Daoy (cell line): Measurements from ENCODE around the gene CNNM4. TPM values are rescaled to one million over a fixed set of nuclear protein-coding genes. Genes with fewer than 3 reads are reported as not detected.
"Not testable (repeated sequence)": the region's sequence is repeated elsewhere in the genome, so short reads cannot be mapped to it uniquely, and the experiment has no call there.

ENCODE experiments used
- DNase-seq: peaks from one replicate; pipeline ENCODE4 v3.0.0-alpha.2; 2015; ENCODE audit warnings: low read depth
- total RNA-seq: library from RNA; depleted of rRNA; stranded (reverse); fragments of >200 nt; shearing (Covaris generic); gene quantifications from 2 replicates; pipeline ENCODE4 v1.2.3, GENCODE V29; 2014

The CNNM4 gene
- total RNA-seq, 1 experiment from 2014 or later: 2.6 TPM

DNA sequence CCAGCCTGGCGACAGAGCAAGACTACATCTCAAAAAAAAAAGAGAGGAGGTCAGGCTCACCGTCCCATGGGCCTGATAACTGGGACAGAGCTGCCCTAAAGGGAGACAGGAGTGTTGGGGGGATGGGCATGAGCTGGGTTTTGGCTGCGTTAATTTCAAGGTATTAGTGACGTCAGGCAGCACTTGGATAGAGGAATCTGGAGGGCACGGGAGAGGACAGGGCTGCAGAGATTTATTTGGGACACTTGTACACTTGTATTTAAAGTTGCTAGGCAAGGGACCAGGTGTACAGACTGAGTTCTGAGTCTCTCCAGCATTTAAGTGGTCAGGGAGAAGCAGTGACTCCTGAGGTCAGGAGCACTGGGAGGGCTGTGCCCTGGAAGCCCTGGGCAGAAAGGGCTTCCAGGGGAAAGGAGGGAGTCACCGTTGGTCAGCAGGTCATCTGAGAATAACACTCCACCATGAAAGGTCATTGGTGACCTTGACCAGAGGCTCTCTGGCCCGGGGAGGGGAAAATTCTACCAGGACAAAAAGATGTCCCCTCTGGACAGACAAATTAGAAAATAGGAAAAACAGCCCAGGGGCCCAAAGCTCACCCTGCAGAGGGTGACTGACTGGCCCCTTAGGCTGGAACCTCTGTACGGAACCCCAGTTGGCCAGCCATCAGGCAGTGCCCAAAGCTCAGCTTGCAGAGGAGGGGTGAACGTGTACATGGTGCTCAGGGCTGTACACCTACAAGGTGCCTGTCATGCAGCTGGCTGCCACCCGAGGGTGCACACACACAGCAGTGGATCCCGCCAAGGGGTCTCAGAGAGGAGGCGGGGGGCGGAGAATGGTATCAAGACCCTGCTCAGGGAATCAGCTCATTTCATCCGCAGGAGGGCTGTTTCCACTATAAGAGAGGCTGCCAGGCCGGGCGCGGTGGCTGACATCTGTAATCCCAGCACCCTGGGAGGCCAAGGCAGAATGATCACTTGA is 32.4 kb downstream of the CNNM4 start:
- no peak for DNase-seq

- DNase-seq: no peak
These were observed 34.4 kb downstream of the CNNM4 start for GRCh38 chr2:96795076-96795475.

DNA sequence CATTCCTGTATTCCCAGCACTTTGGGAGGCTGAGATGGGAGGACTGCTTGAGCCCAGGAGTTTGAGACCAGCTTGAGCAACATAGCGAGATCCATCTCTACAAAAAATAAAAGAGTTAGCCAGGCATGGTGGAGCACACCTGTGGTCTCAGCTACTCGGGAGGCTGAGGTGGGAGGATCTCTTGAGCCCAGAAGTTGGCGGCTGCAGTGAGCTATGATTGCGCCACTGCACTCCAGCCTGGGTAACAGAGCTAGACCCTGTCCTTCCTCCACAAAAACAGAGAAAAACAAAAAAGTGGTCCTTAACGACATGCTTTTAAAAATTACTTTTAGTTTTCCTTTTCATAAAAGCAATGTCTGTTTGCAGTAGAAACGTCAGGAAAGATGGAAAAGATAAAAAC is 35.8 kb downstream of the CNNM4 start:
- not testable (repeated sequence) for DNase-seq

- DNase-seq: no peak
These were observed 36.4 kb downstream of the CNNM4 start for GRCh38 chr2:96797066-96797625.

DNA sequence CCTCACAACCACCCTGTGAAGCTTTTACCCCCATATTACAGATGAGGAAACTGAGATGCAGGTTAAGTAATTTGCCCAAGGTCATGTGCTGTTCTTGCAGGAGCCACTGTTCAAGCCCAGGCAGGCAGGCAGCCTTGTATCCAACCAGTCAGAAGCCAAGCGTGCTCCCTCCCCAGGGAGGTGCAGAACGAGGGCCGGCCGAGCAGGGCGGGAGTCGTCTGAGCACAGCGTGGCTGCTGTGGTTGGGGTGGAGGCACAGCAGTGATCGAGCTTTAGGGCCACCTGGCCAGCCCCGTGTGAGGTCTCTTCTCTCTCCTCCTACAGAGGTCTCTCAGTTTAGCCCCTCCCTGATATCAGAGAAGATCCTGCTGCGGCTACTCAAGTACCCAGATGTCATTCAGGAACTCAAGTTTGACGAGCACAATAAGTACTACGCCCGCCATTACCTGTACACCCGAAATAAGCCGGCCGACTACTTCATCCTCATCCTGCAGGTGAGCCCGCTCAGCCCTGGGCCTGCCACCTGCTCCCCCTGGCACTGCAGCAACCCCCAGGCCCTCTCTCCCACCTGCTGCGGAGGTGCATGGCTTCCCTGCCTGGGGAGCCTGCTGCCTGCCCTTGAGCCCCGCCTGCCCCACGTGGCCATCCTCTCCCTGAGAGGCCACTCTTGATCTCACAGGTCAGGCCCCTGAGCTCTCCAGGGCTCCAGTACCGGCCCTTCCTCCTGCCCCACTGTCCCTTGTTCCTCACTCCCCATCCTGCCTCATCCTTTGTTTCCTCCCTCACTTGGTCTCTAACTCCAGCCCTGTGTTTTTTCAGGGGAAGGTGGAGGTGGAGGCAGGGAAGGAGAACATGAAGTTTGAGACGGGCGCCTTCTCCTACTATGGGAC is 38.3 kb downstream of the CNNM4 start:
- DNase-seq: no peak

DNA sequence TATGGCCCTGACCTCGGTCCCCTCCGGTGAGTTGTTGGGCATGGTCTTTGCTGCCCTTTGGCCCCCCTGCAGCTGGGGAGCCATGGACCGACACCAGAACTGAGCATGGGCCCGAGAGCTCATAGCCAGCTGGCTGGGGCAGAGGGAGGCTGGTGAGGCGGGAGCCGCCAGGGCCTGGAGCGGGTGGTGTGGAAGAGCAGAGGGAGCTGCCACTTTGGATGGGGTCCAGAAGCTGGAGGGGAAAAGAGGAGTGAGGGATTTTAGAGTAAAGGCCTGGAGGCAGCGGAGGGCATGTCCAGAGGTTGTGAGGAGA is 38.9 kb downstream of the CNNM4 start:
- DNase-seq: no peak

GRCh38 chr2:96800061-96801004 is 39.6 kb downstream of the CNNM4 start:
- DNase-seq: no peak

DNA sequence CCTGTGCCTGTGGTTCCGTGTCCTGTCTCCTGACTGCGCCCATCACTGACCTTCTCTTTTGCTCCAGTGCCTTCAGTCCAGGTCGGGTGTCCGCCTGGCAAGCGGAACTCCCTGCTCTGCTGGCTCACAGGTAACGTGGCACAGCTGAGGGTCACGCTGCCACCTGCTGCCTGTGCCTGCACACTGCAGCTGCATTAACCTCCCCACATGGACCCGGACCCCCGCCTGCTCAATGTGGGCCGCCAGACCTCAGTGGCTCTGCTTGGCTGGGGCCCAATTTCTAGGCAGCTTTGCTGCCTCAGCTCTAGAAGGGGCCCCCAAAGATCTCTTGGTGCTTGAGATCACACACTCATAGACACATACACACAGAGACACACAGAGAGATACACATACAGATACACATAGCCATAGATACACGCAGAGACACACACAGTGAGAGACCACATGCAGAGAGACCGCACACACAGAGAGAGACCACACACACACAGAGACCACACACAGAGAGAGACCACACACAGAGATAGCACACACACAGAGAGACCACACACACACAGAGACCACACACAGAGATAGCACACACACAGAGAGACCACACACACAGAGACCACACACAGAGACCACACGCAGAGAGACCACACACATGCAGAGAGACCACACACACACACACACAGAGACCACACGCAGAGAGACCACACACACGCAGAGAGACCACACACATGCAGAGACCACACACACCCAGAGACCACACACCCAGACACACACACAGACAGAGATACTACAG is 40.5 kb downstream of the CNNM4 start:
- peak; percentile 75 for DNase-seq

DNA sequence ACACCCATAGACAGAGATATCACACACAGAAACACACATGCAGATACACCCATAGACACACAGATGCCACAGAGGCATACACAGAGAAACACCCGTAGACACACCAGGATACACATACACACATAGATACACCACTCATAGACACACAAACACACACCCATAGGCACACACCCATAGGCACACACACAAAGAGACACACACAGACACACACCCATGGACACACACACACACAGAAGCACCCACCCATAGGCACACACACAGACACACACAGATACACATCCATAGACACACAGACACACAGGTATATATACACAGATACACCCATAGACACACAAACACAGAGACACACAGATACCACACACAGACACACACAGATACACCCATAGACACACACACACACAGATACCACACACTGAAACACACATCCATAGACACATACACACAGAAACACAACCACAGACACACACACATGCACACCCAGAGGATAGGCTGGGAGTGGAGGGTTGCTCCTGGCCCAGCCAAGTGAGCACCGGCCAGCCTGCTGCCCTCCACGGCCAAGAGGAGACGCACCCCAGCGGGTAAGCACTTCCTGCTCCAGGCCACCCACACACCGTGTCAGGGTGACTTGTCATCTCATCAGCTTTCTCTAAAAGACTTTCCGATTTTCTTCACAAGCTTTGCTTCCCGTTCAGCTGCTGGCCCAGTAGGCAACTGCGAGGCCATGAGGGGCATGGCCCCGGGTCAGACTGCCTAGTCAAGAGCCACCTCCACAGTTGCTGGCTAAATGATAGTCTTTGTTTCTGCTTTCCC is 41.3 kb downstream of the CNNM4 start:
- DNase-seq: no peak

DNA sequence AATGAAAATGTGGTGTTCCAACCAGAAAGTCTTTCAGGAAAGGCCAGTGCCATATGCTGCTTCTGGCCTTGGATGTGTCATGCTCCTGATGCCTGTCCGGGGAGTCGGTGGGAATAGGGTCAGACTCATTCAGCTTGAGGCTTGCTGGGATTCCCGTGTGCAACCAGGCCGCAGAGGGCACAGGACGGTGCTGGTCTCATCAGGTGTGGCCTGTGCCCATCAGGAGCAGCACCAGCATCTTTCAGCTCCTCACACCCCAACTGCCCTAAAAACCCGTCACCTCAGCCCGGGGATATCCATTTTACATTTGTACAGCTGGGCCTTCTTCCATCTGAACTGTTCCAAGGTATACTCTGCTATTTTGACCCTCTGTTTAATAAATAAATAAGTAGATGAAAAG is 42.0 kb downstream of the CNNM4 start:
- no peak for DNase-seq

DNA sequence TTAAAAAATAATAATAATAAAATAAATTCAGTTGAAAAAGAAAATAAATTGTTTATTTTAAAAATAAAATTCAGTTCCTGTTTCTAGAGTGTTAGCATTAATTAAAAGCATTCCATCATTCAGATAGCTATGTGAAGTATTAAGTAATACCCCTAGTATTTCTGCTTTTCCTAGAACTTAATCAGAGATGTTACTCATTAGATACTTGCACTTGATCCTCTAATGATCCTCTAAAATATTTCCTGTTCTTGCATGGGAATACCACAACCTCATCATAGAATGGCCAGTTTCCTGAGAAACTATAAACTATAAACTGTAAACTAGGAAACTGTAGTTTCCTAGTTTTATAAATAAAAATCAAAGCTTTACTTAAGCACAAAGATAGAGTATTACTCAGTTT is 44.3 kb downstream of the CNNM4 start:
- DNase-seq: no peak

DNA sequence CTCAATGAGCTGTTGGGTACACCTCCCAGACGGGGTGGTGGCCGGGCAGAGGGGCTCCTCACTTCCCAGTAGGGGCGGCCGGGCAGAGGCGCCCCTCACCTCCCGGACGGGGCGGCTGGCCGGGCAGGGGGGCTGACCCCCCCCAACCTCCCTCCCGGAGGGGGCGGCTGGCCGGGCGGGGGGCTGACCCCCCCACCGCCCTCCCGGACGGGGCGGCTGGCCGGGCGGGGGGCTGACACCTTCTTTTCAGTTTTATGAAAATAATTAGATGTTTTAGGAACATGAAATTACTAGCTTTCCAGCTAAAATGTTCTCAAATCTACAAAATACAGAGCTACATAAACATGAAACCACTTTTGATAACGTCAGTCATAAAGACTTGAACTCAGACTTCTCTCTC is 45.2 kb downstream of the CNNM4 start:
- DNase-seq: not testable (repeated sequence)

DNA sequence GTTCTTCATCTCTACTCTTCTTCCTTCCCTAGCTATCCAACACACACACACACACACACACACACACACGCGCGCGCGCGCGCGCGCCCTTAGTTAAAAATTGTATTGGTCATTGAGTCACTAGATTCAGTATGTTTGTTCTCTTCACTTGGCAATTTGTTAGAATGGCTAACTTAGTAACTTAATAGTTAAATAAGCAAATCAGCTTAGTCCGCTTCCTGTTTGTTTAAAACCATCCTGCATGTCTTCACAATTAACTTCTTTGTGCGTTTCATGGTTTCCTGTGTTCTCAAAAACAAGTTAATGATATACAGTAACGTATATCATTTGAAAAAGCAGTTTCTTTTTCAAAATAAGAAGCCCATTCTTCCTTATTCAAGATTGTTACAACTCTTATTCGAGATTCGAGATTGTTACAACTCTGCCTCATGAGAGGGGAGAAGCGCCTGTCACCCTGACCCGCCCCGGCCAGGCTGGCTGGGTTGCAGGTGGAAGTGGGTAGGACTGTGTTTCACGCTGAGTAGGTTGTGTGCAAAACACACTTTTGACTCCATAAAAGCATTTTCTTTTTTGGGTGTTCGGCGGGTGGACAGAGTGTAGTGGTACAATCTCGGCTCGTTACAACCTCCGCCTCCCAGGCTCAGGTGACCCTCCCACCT is 45.9 kb downstream of the CNNM4 start:
- DNase-seq: no peak

DNA sequence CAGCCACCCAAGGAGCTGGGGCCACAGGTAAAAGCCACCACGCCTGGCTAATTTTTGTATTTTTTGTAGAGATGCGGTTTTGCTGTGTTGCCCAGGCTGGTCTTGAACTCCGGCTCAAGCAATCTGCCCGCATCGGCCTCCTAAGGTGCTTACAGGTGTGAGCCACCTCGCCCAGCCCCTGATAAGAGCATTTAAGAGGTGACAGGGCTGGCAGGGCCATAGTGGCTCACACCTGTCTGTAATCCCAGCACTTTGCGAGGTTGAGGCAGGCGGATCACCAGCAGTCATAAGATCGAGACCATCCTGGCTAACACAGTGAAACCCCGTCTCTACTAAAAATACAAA is 46.4 kb downstream of the CNNM4 start:
- DNase-seq: no peak

- DNase-seq: no peak
These were observed 47.6 kb downstream of the CNNM4 start for GRCh38 chr2:96808176-96808837.

DNA sequence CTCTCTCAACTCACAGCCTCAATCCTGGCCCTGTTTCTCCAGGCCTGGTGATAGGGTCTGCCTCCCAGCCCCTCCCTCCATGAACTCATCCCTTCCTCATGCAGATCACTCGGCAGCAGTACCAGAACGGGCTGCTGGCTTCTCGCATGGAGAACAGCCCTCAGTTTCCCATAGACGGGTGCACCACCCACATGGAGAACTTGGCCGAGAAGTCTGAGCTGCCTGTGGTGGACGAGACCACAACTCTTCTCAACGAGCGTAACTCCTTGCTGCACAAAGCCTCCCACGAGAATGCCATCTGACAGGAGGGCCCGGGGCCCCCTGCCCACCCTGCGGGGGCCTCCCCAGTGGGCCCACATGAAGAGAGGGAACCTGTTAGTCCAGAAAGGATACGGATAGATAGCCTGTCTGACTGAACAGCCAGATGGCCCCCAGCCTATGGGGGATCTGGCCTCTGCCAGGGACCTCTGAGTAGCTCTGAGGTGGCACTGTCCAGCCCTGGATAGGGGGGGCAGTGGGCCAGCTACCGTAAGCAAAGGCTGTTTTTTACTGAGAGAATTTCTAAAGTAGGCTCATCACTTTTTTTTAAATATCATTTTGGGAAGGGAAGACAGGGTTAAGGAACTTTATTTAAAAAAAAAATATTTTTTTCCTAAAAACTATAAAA is 48.6 kb downstream of the CNNM4 start:
- no peak for DNase-seq

- no peak for DNase-seq
These were observed 49.5 kb downstream of the CNNM4 start for GRCh38 chr2:96809951-96810782.
